GM18517 (cell line): ENCODE measurements around the gene ADAMTSL4.
A peak's percentile ranks its signal among the peaks of the same experiment; 100 is the strongest.
"Not testable (repeated sequence)": the region's sequence is repeated elsewhere in the genome, so short reads cannot be mapped to it uniquely, and the experiment has no call there.

Experiments used
- ATAC-seq: cut with Tn5 transposase; IDR thresholded peaks from one replicate; pipeline ENCODE4 v1.9.1; 2021; ENCODE audit warnings: mild to moderate bottlenecking, moderate library complexity; ENCODE audit not compliant: unreplicated experiment

The ADAMTSL4 gene

DNA sequence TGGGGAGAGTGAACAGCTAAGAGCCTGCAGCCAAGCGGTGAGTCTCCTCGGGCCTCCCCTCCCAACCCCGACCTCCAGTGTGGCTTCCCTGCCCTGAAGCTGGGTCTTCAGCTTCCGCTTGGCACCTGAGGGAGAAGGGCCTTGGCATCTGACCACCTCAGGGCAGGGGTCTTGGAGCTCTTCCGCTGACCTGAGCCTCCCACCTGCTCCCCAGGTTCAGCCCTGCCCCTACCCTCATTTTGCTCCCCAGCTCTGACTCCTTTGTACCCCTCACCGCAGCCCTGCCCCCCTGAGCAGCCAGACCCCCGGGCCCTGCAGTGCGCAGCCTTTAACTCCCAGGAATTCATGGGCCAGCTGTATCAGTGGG is 4.9 kb downstream of the ADAMTSL4 start:
- ATAC-seq: no peak

- ATAC-seq: no peak
Observed at GRCh38 chr1:150555198-150555970, 6.2 kb downstream of the ADAMTSL4 start.

- no peak for ATAC-seq
Observed at GRCh38 chr1:150555971-150556865, 7.0 kb downstream of the ADAMTSL4 start.

DNA sequence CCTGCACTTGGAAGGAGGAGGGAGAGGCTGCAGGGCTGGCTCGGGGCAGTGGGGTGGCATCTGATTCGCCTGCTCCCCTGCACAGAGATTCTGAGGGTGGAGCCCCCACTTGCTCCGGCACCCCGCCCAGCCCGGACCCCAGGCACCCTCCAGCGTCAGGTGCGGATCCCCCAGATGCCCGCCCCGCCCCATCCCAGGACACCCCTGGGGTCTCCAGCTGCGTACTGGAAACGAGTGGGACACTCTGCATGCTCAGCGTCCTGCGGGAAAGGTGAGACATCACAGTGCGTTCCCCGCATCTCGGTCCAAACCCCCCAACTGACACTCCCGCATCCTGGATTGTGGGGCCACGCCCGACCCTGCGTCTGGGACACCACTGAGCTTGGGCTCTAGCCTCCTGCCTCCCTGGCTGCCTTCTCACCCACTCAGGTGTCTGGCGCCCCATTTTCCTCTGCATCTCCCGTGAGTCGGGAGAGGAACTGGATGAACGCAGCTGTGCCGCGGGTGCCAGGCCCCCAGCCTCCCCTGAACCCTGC is 7.9 kb downstream of the ADAMTSL4 start:
- ATAC-seq: no peak

DNA sequence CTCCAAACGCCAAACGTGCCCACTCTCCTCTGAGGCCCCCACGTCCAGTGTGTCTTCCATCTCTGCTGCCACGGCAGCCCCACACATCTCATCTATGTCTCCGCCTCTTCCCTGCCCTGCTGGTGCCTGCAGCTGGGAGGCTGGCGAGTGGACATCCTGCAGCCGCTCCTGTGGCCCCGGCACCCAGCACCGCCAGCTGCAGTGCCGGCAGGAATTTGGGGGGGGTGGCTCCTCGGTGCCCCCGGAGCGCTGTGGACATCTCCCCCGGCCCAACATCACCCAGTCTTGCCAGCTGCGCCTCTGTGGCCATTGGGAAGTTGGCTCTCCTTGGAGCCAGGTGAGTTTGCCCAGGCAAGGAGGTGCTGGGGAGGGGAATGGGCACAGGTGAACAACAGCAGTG is 8.6 kb downstream of the ADAMTSL4 start:
- no peak for ATAC-seq

DNA sequence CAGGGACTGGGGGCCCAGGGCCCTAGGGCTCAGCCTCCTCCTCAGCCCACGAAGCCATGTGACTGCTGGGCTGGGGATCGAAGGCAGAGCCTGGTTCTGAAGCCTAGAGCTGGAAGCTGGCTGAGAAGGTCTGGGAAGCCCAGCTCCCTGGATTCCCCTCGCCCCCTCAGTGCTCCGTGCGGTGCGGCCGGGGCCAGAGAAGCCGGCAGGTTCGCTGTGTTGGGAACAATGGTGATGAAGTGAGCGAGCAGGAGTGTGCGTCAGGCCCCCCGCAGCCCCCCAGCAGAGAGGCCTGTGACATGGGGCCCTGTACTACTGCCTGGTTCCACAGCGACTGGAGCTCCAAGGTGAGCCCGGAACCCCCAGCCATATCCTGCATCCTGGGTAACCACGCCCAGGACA is 9.1 kb downstream of the ADAMTSL4 start:
- no peak for ATAC-seq

- no peak for ATAC-seq
Observed at GRCh38 chr1:150558761-150559655, 9.8 kb downstream of the ADAMTSL4 start.

DNA sequence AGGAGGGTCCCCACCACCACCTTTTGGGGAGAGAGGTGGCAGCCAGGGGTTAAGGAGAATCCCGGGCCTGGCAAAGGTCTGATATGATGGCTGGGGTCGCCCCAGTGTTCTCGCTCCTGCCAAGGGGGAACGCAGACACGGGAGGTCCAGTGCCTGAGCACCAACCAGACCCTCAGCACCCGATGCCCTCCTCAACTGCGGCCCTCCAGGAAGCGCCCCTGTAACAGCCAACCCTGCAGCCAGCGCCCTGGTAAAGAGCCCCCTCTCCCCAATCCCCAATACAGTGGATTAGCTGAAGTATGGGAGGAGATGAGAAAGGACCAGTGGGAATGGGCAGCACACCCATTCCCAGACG is 10.4 kb downstream of the ADAMTSL4 start:
- ATAC-seq: no peak

DNA sequence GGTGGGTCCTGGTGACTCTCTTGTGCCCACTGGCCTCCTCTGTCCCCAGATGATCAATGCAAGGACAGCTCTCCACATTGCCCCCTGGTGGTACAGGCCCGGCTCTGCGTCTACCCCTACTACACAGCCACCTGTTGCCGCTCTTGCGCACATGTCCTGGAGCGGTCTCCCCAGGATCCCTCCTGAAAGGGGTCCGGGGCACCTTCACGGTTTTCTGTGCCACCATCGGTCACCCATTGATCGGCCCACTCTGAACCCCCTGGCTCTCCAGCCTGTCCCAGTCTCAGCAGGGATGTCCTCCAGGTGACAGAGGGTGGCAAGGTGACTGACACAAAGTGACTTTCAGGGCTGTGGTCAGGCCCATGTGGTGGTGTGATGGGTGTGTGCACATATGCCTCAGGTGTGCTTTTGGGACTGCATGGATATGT is 10.8 kb downstream of the ADAMTSL4 start:
- no peak for ATAC-seq

GRCh38 chr1:150560576-150561253 is 11.5 kb downstream of the ADAMTSL4 start:
- ATAC-seq: no peak

DNA sequence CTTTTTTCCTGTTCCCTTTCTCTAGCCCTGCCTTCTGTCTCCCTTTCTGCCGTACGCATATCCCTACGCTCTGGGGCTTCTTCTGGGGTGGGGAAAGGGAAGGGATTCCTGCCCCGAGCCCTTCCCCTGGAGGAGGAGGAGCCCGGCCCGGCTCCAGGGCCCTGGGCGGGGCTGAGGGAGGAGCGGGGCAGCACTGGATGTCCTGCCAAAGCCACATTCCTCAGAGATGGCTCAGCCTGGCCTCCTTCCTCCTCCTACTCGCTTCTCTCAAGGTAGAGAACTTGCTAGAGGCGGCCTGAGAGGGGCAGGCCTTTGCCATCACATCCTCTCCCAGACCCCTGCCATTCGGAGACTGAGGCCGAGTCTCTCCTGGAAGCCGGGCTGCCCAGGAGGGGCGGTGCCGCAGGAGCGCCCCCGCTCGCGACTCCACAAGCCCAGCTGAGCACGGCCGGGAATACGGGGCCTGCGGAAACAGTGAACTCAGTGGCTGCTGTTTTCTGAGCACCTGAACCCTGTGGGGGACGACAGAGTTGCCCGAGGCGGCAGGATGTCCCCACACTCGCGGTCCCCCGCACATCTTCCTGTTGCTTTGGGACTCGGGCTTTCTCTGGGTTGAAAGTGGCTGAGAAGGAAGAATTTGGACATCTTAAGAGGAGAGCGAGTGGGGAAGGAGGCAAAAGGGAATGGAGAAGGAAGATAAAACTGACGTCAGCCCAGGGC is 12.2 kb downstream of the ADAMTSL4 start:
- no peak for ATAC-seq

- ATAC-seq: peak; percentile 20
Observed at GRCh38 chr1:150561974-150562445, 12.8 kb downstream of the ADAMTSL4 start.

GRCh38 chr1:150562446-150563339 is 13.5 kb downstream of the ADAMTSL4 start:
- peak; percentile 42 for ATAC-seq

DNA sequence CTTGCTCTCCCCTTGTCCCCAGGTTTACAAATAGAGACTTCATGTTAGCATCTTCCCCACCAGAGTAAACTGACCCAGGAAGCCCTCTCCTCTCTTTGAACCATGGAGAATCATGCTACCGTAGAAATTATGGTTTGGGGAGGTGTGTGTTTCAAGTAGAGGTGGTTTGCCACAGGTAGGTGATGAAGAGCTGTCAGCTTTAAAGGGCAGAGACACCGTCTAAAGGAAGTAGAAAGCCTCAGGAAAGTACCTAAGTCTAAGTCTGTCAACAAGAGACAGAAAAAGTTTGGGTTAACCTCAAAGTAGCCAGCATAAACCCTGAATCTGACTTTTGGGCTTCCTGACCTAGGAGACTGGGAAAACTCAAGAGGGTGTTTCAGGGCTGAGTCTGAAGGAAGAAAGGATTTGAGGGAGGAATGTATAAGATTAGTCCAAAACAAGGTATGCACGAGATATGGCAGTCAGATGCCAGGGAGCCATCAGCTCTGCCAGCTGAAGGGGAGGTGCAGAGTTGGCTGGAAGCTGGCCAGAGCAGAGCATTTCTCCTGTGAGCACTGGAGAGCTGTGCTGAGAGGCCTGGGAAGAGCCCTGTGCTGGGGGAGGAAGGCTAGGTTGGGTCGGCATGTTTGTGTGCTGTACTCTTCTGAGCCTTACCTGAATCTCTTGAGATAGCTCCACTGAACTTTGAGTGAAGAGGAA is 14.3 kb downstream of the ADAMTSL4 start:
- peak; percentile 26 for ATAC-seq

DNA sequence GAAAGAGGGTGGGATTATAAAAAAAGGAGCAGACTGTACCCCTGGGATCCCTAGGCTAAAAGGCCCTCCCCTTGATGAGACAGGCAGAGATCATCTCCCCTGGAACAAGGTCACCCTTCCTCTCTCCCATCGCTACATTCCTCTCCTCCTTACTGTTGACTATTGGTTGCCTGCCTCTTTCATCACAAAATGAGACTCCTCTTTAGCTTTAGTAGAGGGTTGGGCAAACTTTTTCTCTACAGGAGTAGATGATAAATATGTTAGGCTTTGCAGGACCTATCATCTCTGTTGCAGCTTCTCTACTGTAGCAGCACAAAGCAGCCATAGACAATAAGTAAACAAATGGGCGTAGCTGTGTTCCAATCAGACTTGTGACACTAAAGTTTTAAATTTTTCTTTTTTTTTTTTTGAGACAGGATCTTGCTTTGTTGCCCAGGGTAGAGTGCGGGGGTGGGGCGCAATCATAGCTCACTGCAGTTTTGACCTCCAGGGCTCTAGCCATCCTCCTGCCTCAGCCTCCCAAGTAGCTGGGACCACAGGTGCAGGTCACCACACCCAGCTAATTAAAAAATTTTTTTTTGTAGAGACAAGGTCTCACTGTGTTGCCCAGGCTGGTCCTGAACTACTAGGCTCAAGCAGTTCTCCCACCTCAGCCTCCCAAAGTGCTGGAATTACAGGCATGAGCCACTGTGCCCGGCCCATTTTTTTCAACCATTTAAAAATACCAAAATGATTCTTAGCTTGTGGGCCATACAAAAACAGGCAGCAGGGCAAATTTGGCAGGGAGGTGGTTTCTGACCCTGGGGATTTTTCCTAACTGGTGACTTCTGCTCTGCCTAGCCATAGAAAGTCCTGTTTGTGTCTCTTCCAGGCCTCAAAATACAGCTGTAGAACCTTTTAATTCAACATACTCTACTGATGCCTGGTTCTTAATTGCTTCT is 15.1 kb downstream of the ADAMTSL4 start:
- ATAC-seq: no peak

GRCh38 chr1:150565240-150565991 is 16.2 kb downstream of the ADAMTSL4 start:
- not testable (repeated sequence) for ATAC-seq
